GM12892 (cell line): ENCODE measurements around the gene PTPRN2.

ENCODE experiments used
- POLR2A ChIP-seq: IDR thresholded peaks from 2 replicates; pipeline ENCODE4 v1.6.1; 2011; ENCODE audit warnings: low read depth, low read length, control low read depth
- TAF1 ChIP-seq: IDR thresholded peaks from 2 replicates; pipeline ENCODE4 v1.6.1; 2011; ENCODE audit warnings: low read depth, mild to moderate bottlenecking, control low read depth, low read length, borderline replicate concordance

GRCh38 chr7:157684157-157684908 lies 903.3 kb downstream of the PTPRN2 start:
- TF ChIP-seq POLR2A (no peak), TAF1 (no peak)
